Measurements from ENCODE around the gene CDK2.
"Not testable (repeated sequence)": the region's sequence is repeated elsewhere in the genome, so short reads cannot be mapped to it uniquely, and the experiment has no call there.

Gene CDK2

GRCh38 chr12:55966408-55967281 is at the start of gene CDK2:
Gene CDK2 (plus strand): TSS chr12:55966830. CDS start chr12:55967009, 179 bp downstream.
- DNase-seq, result peak; percentile 90

GRCh38 chr12:55919032-55919431 is 47.6 kb upstream of the CDK2 start:
- DNase-seq, result not testable (repeated sequence)

GRCh38 chr12:55922126-55922525 is 44.5 kb upstream of the CDK2 start:
- DNase-seq, result no peak

- not testable (repeated sequence) for DNase-seq
Observed at GRCh38 chr12:55923648-55924047, 43.0 kb upstream of the CDK2 start.

- no peak for DNase-seq
Observed at GRCh38 chr12:55925371-55925770, 41.3 kb upstream of the CDK2 start.

GRCh38 chr12:55925870-55926737 is 40.5 kb upstream of the CDK2 start:
- DNase-seq, result no peak

GRCh38 chr12:55926738-55927587 is 39.7 kb upstream of the CDK2 start:
- DNase-seq, result peak; percentile 93

GRCh38 chr12:55927588-55928502 is 38.8 kb upstream of the CDK2 start, which contains the start of gene PYM1:
Gene PYM1 (minus strand): TSS chr12:55927894. CDS start chr12:55927761, 133 bp downstream.
- peak; percentile 78 for DNase-seq

- peak; percentile 91 for DNase-seq
Observed at GRCh38 chr12:55929306-55929791, 37.3 kb upstream of the CDK2 start.

GRCh38 chr12:55930771-55931316 is 35.8 kb upstream of the CDK2 start, which contains the start of gene DGKA:
Gene DGKA (plus strand): TSS chr12:55931162. CDS start chr12:55936504, 5,342 bp downstream.
- DNase-seq, result peak; percentile 70

- no peak for DNase-seq
Observed at GRCh38 chr12:55931317-55931779, 35.3 kb upstream of the CDK2 start.

- DNase-seq, result peak; percentile 46
Observed at GRCh38 chr12:55931780-55932550, 34.7 kb upstream of the CDK2 start.

GRCh38 chr12:55932551-55932910 is 34.1 kb upstream of the CDK2 start:
- DNase-seq, result peak; percentile 74

GRCh38 chr12:55933169-55933798 is 33.3 kb upstream of the CDK2 start:
- DNase-seq, result peak; percentile 23

- no peak for DNase-seq
Observed at GRCh38 chr12:55933799-55934742, 32.6 kb upstream of the CDK2 start.

- no peak for DNase-seq
Observed at GRCh38 chr12:55934773-55935172, 31.9 kb upstream of the CDK2 start.

GRCh38 chr12:55935738-55936151 is 30.9 kb upstream of the CDK2 start:
- DNase-seq, result peak; percentile 27

- no peak for DNase-seq
Observed at GRCh38 chr12:55937981-55938380, 28.6 kb upstream of the CDK2 start.

All from CD4-positive, alpha-beta T cell treated with Interleukin-12 subunit alpha and Interleukin-12 subunit beta, for 1 hour (primary cell).